ENCODE data around the gene THEM5. TPM values are rescaled to one million over a fixed set of nuclear protein-coding genes. Genes with fewer than 3 reads are reported as not detected.
A peak's percentile ranks its signal among the peaks of the same experiment; 100 is the strongest.

The THEM5 gene
- polyA plus RNA-seq, 3 donors: not detected

DNA sequence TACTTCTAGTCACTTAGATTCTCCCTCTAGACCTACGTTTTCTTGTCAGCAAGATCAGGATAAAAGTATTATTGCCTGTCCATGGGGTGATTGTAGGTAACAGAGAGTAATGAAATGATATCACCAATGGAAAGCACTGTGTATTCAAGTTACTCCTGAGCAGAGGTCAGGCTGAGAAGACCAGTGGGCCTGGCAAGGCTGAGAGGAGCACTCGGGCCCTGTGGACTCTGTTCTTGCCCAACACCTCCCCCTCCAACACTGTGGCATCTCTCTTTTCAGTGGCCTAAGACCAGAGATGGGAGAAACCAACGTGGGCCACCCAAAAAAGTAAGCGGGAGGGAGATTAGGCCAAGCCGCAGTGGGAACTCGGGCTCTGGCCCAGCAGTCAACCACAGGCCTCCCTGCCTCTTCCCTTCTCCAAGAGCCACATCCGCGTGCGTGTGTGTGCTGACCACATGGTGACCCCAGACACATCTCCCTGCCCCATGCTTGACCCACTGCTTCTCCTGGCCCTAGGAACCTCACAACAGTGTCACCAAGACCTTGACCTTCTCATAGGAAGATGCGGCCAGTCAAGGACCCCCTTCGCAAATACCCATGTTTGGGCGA is 34.2 kb downstream of the THEM5 start:
- H3K27ac ChIP-seq (ENCODE audit: low read depth in 1 of 2, low read length in 2 of 2): no peak overlapping the region
- peaks cover 8 to 10% of the 10 kb centered on the region in 2 donors for H3K4me1 ChIP-seq (ENCODE audit: control insufficient read depth in 1 of 2, insufficient read depth in 2 of 2, low read length in 2 of 2)
- Mint-ChIP-seq H3K9me3 (no peaks in the 10 kb centered on the region), H3K4me3 (no peak overlapping the region), H3K27me3 (ENCODE audit: low read depth in 3 of 3) (peaks cover 11 to 18% (median 11%) of the 10 kb centered on the region in 3 donors), H3K27ac (no peak overlapping the region), H3K4me1 (peaks cover 16% of the 10 kb centered on the region), H3K36me3 (no peaks in the 10 kb centered on the region)
- H3K9me3 ChIP-seq (replicated peaks in 1 of 2; ENCODE audit: control insufficient read depth in 1 of 2, insufficient read depth in 1 of 2, low read length in 2 of 2): no peaks in the 10 kb centered on the region
- H3K27me3 ChIP-seq (ENCODE audit: control insufficient read depth in 2 of 2, insufficient read depth in 2 of 2, low read length in 2 of 2): no peaks in the 10 kb centered on the region
- H3K4me3 ChIP-seq (replicated peaks in 1 of 3; ENCODE audit: low read depth in 2 of 3, low read length in 3 of 3): no peak overlapping the region
- no peaks in the 10 kb centered on the region for H3K79me2 ChIP-seq (ENCODE audit: insufficient read depth, low read length)
- H3K36me3 ChIP-seq (replicated peaks in 1 of 2; ENCODE audit: control insufficient read depth in 1 of 2, insufficient read depth in 2 of 2, low read length in 2 of 2): no peaks in the 10 kb centered on the region
- H4K20me1 ChIP-seq (ENCODE audit: insufficient read depth, low read length): no peaks in the 10 kb centered on the region
- DNase-seq: no peak
- no peak overlapping the region for H2AFZ ChIP-seq (ENCODE audit: insufficient read depth, low read depth, low read length, poor library complexity, severe bottlenecking)
- no peak overlapping the region for H3K9ac ChIP-seq (ENCODE audit: insufficient read depth, low read length, poor library complexity, severe bottlenecking)
- no peak overlapping the region for H3K4me2 ChIP-seq (replicated peaks; ENCODE audit: extremely low read depth, low read length, poor library complexity, severe bottlenecking)
- TF ChIP-seq, protein P1, sequence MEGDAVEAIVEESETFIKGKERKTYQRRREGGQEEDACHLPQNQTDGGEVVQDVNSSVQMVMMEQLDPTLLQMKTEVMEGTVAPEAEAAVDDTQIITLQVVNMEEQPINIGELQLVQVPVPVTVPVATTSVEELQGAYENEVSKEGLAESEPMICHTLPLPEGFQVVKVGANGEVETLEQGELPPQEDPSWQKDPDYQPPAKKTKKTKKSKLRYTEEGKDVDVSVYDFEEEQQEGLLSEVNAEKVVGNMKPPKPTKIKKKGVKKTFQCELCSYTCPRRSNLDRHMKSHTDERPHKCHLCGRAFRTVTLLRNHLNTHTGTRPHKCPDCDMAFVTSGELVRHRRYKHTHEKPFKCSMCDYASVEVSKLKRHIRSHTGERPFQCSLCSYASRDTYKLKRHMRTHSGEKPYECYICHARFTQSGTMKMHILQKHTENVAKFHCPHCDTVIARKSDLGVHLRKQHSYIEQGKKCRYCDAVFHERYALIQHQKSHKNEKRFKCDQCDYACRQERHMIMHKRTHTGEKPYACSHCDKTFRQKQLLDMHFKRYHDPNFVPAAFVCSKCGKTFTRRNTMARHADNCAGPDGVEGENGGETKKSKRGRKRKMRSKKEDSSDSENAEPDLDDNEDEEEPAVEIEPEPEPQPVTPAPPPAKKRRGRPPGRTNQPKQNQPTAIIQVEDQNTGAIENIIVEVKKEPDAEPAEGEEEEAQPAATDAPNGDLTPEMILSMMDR (IDR thresholded peaks at IDR 0.05): no peak
- intact Hi-C loops (cut with micrococcal nuclease): no loop called here
- 94% methylated on average over 11 of the region's 12 CpGs for WGBS (ENCODE audit: insufficient coverage)

DNA sequence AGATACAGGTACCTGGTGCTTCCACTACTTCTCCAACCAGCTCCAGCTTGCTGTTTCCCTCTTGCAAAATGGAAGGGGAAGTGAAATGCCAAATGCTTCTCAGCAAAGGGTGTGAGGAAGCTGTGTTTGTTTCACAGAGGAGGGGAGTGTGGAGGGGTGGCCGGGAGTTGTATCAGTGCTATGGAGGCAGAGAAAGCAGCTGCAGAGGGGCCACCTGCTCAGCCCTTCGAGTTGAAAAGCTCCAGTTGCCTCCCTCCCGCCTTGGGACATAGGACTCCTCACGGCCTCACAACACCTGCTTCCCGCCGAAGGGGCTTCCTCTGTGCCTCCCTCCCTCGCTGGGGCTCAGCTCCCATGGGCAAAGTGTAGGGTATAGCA is 36.2 kb downstream of the THEM5 start:
- WGBS (ENCODE audit: insufficient coverage): 25% methylated on average over 2 of the region's 7 CpGs
- peaks cover 16% of the 10 kb centered on the region for H3K4me1 Mint-ChIP-seq
- Histone ChIP-seq H3K9ac (ENCODE audit: insufficient read depth, low read length, poor library complexity, severe bottlenecking) (no peak overlapping the region), H4K20me1 (ENCODE audit: insufficient read depth, low read length) (no peaks in the 10 kb centered on the region), H3K27me3 (ENCODE audit: control insufficient read depth in 2 of 2, insufficient read depth in 2 of 2, low read length in 2 of 2) (no peaks in the 10 kb centered on the region), H3K27ac (ENCODE audit: low read depth in 1 of 2, low read length in 2 of 2) (no peak overlapping the region), H3K79me2 (ENCODE audit: insufficient read depth, low read length) (no peaks in the 10 kb centered on the region), H3K36me3 (replicated peaks in 1 of 2; ENCODE audit: control insufficient read depth in 1 of 2, insufficient read depth in 2 of 2, low read length in 2 of 2) (no peaks in the 10 kb centered on the region), H3K9me3 (replicated peaks in 1 of 2; ENCODE audit: control insufficient read depth in 1 of 2, insufficient read depth in 1 of 2, low read length in 2 of 2) (no peaks in the 10 kb centered on the region), H3K4me3 (replicated peaks in 1 of 3; ENCODE audit: low read depth in 2 of 3, low read length in 3 of 3) (peak overlapping the region in 1 of 3 experiments; percentile 45), H2AFZ (ENCODE audit: insufficient read depth, low read depth, low read length, poor library complexity, severe bottlenecking) (peak overlapping the region; percentile 59), H3K4me1 (ENCODE audit: control insufficient read depth in 1 of 2, insufficient read depth in 2 of 2, low read length in 2 of 2) (peaks cover 8 to 10% of the 10 kb centered on the region in 2 donors), H3K4me2 (replicated peaks; ENCODE audit: extremely low read depth, low read length, poor library complexity, severe bottlenecking) (peak overlapping the region; percentile 26)
- TF ChIP-seq, protein P1 (IDR thresholded peaks at IDR 0.05): no peak
- peaks cover 13 to 18% (median 16%) of the 10 kb centered on the region in 3 donors for H3K27me3 Mint-ChIP-seq (ENCODE audit: low read depth in 3 of 3)
- intact Hi-C loops (cut with micrococcal nuclease): no loop called here
- H3K4me3 Mint-ChIP-seq: peak overlapping the region in 1 of 2 donors; percentile 69
- no peak overlapping the region for H3K27ac Mint-ChIP-seq
- H3K9me3 Mint-ChIP-seq: no peaks in the 10 kb centered on the region
- DNase-seq: peak; percentile 23 to 42 (median 37)
- H3K36me3 Mint-ChIP-seq: no peaks in the 10 kb centered on the region
